ENCODE data around the gene AFDN.

The AFDN gene

DNA sequence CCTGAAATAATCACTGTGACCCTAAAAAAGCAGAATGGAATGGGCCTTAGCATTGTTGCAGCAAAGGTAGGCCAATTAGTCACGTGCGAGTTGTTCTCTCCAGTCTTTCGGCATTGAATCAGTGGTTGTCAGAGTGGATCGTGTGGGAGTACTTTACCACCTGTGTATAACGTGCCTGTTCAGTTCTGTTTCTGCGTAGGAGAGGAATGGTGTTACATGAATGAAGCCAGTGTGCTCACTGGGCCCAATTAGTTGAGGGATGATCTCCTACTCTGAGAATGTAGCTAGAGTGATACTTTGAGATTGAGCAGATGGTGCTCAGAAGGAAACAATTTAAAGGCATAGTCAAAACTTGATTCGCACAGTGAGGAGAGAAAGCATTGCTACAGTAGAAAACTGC, 98.3 kb downstream of the AFDN start:
- DNase-seq: no peak

DNA sequence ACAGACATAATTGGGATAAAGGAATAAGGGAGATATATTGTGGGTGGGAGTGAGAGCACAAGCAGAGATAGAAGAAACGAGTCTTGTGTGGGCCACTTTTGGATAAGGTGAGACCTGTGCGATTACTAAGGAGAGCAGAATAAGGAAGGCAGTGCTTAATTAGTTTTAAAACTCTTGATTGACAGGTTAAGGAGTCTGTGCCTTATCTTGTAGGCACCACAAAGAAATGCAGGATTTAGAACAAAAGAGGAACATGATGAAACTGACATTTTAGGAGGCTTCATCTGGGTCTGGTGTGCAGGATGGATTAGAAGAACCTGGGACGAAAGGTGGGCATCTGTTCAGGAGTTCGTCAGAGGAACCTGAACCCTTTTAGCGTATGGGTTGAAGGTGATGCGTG, 100.5 kb downstream of the AFDN start:
- DNase-seq: no peak

DNA sequence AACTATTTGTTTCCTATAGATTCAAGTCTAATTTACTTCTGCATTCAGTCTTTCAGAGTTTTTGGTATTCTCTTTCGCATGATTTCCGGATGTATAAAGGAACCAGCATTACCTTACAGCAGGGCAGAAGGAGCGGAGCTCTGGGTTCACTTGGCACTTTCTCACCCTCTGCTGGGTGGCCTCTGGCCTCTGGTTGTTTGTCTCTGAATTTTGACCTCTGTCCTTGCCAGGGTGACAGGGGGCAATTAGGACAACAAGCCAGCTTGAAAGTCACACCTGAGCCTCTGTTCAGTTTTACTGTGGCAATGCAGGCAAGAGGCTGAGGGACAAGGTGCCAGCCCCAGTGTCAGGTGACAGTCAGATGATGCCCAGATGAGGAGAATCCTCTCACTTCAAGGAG, 101.4 kb downstream of the AFDN start:
- no peak for DNase-seq

DNA sequence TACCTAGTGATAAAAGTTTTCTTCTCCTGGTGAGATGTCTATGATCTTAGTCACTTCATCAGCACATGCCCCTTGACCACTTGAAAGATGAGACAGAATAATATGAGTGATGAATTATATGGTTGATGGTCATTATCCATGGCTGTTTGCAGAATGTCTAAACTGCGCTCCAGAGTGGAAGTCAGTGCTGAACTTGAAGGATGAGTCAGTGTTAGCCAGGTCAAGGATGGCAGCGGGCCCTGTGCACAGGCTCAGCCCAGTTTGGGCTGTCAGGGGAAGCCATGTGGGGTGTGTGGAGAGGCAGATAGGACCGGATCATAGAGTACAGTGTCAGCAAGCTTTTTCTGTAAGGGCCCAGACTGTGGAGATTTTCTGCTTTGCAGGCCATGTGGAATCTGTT, 103.6 kb downstream of the AFDN start:
- no peak for DNase-seq

DNA sequence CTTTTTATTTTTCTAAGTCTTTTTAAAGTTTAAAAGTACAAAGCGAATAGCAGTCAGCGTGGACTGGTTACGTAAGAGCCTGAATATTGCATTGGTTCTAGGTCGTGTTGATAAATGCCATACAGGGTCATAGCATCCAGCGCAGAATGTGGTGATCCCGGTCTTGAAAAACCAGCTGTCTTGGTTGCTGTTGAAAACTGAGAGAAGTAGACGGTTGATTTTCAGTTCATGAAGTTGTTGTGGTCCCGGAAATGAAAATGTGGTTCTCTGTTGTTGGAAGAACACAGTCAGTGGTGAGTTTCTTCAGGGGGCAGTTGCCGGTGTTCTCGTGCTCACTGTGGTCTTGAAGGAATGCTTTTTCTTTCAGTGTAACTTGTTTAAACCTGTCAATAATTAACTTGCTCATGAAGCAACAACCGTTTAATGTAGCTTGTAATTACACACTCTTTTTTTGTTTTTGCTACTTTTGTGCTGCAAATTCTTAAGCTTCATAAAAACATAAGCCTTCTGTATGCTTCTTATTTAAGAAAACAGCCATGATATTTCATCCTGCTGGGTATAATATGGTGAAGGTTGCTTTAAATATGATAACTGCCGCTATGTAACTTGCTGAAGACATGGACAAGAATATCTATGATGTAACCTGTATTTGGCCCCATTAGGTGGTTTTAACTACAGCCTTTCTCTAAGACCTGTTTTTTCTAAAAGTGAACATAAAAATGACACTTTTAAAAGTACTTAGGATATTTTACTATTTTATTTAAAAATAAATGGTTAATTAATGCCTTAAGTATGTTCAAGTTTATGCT, 106.0 kb downstream of the AFDN start:
- no peak for DNase-seq

DNA sequence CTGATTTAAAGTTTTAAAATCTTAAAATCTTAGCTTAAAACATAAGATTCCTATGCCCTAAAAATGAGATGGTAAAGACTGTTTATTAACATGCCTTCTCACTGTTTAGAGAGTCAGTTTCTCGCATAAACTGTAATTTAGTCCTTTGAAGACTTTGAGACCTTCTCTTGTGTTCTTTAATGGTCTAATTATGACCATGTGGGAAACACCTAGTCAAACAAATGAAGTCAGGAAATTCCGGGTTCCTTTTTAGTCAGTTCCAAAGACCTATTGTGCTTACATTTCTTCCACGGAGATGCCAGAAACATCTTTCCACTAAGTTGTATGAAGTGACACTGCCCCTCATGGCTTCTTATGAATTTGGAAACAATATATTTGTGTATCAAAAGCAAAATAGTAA, 106.6 kb downstream of the AFDN start:
- no peak for DNase-seq

DNA sequence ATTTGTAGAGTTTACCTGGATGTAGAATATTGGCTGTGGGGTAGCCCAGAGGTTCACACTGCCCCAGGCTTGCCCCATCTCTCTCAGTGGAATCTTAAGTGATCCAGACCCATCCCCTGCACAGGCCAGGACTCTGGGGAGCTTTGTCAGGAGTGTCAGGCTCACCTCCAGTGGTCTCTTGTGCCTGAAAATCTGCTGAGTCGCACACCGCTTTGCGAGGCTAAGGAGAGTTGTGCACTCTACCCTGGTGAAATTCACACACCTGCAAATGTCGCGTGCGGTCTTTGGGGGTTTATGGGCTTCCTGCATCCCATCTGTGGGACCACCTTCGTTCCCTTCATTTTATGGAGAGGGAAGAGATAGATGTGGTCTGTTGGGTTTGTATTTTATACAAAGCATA, 107.1 kb downstream of the AFDN start:
- no peak for DNase-seq

DNA sequence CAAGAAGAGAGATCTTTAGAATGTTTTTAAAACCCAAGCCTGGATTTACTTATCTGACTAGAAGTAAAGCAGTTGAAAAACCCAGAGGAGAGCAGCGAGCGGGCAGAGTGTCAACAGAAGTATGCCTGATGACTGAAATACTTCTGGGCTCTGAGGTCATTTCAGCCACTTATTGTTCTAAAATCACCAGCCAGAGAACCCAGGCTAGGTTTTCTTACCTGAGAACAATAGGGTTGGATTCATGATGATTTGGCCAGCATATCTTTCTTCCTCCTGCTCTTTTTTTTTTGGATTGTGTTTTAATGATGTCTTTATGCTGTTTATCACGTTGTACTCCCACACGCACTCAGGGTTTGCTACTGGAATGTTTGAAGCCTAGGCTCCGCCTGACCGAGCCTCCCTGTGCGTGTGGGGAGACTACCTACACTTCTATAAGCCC, 107.7 kb downstream of the AFDN start:
- no peak for DNase-seq

DNA sequence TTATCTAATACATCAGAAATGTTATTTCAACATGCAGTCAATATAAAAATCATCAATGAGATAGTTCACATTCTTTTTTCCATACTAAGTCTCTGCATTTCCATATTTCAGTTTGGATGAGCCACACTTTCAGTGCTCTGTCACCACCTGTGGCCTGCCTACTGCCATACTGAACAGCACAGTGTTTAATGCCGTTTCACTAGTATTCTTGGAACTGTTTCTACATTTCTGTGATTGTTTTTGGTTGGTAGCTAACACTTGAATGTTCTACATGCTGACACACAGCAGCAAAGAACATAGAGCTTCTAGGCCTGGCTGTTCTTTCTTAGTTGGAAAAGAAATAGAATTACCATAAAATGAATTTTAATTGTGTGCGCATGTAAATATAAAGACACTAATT, 109.3 kb downstream of the AFDN start:
- DNase-seq: no peak

DNA sequence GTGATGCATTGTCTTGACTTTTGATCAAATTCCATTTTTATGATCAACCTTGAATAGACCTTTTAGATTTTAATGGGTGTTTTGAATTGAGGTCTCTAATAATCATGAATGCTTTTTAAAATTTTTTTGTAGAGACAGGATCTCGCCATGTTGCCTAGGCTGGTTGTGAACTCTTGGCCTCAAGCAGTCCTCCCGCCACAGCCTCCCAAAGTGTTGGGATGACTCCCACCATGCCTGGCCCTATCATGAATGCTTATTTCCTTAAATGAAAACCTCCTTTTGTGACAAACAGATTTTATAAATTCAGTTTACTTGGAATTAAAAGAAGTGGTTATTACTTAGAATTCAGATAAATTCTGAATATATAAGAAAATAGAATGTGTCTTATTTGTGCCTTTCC, 110.6 kb downstream of the AFDN start:
- DNase-seq: no peak

DNA sequence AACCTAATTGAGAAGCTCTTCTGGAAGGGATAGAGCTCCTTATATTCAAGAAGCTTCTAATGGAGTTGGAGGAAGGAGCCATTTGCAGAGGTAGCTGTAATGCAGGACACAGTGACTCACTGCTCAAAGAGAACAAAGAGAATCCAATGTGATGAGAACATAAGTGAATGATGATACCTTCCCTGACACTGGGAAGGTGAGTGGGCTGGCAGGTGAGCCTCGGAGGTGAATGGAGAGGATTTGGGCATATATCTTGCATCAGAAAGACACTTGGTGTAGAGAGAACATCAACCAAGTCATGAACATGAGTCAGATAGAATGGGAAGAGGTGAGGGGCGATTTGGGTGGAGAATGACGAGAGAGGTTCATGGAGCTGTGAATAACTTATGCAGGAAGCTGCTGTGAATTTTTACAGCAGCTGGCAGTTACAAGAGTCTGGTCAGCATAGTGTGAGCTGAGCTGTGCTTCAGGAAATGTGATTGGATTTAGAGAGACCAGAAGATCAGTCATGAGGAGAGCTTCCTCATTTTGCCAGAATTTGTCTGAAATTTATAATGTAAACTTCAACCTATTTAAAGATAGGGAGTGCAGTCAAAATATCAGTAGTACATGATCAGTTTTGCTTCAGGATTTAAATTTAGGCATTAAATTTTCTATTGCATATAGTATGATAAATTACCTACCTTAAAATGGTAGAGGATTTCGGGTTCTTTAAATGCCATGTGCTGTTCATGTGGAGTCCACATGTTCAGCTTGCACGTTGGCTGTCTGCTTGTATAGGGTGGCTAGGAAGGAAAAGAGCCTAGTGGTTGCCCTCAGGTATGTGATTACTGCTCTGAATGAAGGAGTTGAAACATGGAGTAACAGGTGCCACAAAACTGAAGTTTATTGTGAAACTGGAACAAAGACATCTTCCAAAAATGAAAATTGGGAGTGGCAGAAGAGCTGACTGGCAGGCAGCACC, 111.5 kb downstream of the AFDN start:
- no peak for DNase-seq

DNA sequence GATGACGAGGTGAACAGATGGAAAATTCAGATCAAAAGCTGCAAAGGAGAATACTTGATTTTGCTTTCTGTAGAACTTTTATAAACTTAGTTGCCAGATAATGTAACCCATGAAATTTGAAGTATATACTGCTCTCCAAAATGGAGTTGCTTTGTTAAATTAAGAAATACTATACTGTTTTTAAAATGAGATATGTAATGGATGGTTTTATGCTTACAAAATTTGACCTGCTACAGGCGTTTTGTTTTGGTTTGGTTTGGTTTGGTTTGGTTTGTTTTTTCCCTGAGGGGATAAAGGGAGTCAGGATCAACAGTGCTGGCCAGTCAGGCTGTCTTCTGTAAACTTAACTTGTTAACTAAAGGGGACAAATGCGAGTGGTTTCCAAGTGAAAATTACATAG, 115.1 kb downstream of the AFDN start:
- no peak for DNase-seq

DNA sequence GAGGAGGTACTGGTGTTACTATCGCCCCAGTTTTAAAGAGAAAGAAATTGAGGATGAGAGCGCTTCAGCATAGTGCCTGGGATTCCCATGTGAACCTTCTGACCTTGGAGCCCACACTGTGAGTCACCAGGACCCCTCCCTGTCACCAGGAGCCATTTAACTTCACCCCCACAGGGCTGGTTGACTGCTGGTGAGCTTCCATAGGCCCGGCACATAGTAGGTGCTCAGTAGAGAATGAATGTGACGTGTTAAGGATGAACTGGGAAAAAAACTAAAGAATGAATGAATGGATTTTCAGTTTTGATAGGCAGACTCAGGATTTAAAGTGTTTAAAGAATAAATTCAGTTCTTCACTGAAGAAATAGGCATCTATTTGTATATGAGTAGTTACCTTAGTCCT, 117.4 kb downstream of the AFDN start:
- no peak for DNase-seq

DNA sequence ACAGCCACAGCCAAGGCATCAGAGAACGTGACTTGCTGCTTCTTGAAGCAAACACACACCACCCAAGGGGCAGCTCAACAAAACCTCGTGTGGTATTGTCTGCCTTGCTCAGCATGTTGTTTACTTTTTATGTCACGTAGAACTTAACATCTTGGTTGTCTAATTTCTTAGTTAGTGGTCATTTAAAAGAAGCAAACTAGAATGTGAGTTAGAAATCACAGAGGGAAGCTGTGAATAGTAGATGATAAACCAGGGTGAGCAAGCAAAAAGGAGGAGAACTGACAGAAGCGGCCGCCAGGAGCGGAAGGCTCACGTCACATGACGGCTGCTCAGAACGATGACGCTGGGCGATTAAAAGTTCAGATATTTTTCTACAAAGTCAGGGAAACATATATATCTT, 119.3 kb downstream of the AFDN start:
- no peak for DNase-seq

DNA sequence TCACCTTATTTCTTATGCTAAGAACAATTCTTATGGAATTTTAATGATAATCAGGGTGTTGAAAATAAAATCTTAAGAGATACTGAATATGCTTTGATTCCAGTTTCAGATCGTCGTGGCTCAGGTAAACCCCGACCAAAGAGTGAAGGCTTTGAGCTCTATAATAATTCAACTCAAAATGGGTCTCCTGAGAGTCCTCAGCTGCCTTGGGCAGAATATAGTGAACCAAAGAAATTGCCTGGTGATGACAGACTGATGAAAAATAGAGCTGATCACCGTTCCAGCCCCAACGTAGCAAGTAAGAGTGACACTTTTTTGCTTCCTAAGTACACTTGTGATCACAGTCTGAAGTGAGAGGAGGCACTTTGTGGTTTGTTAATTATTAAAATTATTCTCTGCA, 119.9 kb downstream of the AFDN start:
- DNase-seq: no peak

DNA sequence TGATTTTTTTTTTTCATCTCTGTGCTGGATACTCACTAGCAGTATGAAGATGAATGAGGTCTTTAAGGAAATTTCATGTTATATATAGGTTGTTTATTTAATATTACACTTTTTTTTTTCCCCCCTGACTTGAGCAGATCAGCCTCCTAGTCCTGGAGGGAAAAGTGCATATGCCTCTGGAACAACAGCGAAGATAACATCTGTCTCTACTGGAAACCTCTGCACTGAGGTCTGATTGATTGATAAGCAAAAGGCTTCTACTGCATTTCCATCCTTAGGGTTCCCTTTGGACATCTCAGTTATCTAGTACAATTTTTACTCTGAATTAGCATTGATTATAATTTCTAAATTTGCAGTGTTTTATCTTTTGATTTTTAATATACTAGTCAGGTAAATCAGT, 121.0 kb downstream of the AFDN start:
- DNase-seq: no peak

DNA sequence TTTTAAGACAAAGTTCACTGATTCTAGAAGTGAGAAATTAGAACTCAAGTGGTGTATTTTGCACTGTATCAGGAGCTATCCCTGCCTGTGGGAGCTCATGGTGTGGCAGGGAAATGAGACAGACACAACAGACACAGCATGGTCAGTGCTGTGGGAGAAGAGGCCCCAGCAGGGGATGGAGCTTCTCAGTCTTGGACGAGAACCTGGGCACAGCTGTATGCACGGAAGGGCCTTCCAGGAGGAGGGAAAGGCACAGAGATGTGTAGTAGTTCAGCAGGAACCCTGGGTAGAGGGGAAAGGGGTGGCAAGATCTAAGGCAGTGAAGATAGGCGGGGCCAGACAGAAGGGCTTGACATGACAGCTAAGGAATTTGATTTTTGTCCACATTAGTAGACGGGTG, 122.0 kb downstream of the AFDN start:
- DNase-seq: no peak

DNA sequence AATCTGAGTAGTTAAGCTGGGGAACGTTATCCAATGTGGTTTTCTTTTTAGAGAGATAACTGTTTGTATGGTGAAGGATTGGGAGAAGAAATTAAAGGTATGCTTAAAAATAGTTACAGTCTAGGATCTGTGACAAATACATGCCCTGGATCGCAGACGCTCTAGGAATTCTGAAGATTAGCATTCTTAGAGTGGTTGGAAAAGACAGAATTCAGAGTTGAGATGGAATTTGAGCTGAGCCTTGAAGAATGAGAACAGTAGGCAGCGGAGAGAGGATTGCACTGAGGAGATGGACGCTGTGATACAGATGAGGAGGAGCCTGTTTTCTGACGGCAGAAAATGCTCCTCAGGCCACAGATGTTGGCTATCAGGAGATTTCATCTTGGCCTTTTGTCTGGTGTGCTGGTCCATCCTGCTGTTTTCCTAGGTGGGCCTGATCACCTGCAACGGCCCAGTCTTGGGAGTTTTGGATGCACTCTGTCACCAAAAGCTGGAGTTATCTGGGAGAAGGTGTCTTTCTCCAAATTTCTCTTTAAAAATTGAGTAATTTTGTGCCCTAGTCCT, 122.5 kb downstream of the AFDN start:
- DNase-seq: no peak

DNA sequence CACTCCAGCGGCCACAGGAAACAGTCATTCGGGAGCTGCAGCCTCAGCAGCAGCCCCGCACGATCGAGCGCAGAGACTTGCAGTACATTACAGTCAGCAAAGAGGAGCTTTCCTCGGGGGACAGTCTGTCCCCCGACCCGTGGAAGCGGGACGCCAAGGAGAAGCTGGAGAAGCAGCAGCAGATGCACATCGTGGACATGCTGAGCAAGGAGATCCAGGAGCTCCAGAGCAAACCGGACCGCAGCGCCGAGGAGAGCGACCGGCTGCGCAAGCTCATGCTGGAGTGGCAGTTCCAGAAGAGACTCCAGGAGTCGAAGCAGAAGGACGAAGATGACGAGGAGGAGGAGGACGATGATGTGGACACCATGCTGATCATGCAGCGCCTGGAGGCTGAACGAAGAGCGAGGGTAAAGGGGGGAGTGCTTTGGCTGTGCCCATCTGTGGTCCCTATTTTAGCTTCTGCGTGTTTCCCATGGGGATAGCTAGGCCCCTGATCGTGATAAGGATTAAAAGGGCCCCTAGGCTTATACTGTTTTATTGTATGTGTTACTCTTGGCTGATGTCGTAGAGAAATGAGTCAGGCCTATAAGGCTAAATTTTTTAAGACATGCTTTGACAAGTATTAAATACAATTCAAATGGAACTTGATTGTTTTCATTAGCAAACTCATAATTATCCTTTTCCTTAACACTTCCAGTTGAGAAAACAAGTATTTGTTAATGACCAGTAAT, 125.2 kb downstream of the AFDN start:
- no peak for DNase-seq

DNA sequence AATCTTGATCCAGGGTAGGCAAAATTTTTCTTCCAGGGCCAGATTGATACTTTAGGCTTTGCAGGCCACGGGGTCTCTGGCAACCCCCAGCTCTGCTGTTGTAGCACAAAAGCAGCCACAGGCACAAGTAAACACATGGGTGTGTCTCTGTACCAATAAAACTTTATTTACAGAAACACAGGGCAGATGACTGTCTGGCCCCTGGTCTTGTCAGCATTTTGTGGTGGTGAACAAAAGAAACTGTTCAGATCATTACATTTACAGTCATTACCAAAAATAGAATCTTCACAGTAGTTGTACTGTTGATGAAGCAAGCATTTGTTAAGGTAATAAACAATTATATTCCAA, 125.8 kb downstream of the AFDN start:
- DNase-seq: no peak

DNA sequence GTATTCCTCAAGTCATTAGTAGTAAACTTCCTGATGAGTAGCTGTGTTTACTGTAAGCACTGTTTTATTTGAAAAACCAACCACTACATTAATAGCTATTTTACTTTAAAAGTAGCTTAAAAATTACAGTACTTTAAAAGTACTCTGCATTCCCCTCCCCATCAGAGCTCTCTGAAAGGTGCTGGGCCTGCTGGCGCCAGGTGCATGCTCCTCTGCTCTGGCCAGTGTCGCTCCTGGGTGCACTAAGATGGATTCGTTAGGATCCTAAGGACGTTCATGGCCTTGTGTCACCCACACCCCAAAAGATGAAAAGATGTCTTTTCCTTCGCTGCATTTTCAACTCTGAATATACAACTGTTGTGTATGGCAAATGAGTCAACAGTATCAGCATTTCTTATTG, 126.8 kb downstream of the AFDN start:
- DNase-seq: no peak

DNA sequence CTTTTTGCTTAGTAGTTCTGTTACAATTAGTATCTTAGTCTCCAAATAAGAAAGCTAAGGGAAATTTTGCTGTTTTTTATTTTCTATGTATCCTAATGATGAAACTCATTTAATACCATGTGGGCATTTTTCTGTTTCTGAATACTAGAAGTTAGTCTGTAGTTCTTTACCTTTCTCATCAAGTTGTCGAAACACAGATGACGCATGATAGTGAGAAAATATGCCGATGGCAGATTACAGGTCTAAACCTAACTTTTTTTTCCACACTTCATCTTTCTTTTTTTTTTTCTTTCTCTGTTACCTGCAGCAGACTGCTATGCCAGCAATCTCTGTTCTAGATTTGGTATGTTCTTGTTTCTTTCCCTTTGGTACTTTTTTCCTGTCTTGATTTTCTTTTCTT, 127.4 kb downstream of the AFDN start:
- no peak for DNase-seq

DNA sequence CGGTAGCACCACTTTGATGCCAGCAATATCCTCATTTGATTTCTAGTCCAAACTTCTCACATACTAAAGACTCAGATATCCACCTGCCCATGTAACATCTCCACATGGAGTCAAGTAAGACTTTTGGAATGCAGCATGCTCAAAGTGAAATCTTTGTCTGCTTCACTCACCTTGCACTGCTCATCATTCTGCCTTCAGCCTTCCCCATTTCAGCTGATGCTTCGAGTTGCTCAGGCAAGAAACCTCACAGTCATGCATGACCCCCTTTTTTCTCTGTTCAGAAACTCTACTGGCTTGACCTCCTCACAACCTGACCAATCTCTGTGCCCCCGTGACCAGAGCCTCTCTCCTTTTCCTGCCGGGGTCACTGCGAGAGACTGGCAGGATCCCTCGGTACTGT, 129.8 kb downstream of the AFDN start:
- DNase-seq: no peak

Measured in activated CD4-positive, alpha-beta T cell treated with anti-CD3 and anti-CD28 coated beads, Interleukin-2, Interleukin-6, amounts not matched to agents 100 ng/mL and 50 ng/mL, durations not matched to agents 16 hours and 8 hours (primary cell).